ENCODE data around the gene CCL13.

Gene CCL13

GRCh38 chr17:34349751-34350150 is 6.5 kb upstream of the CCL13 start:
- POLR2A ChIA-PET = no interaction called here
- CTCF ChIA-PET = interaction anchor here (1.2 to 5.1 kb wide), 2 partner anchors 11 to 149 kb away, joined by 8 to 40 read pairs; partner anchors contain the start of gene CCL1

GRCh38 chr17:34351096-34351495 is 5.2 kb upstream of the CCL13 start:
- Histone ChIP-seq H3K36me3 (ENCODE audit: control insufficient read depth in 2 of 2, insufficient read depth in 1 of 2, low read length in 2 of 2) (no peaks in the 10 kb centered on the region), H3K9me3 (ENCODE audit: control insufficient read depth, insufficient read depth, low read depth, low read length) (no peaks in the 10 kb centered on the region), H3K4me1 (ENCODE audit: control insufficient read depth, insufficient read depth, low read length) (no peaks in the 10 kb centered on the region), H3K27ac (ENCODE audit: extremely low read depth, low read depth, low read length) (no peak overlapping the region), H3K4me3 (ENCODE audit: low read depth, low read length) (no peak overlapping the region)
- TF ChIP-seq TSHZ1 (tag by site-specific recombination; IDR thresholded peaks at IDR 0.05; ENCODE audit: borderline replicate concordance) (no peak), ZXDB (tag by site-specific recombination; IDR thresholded peaks at IDR 0.05) (no peak), ZNF76 (tag by site-specific recombination; IDR thresholded peaks at IDR 0.05; ENCODE audit: borderline replicate concordance, low read depth) (no peak), ZNF394 (tag by site-specific recombination; IDR thresholded peaks at IDR 0.05; ENCODE audit: borderline replicate concordance) (no peak), ZNF19 (tag by site-specific recombination; IDR thresholded peaks at IDR 0.05; ENCODE audit: low read depth) (no peak), ZBTB26 (tag by site-specific recombination; optimal IDR thresholded peaks at IDR 0.05) (no peak), ZNF843 (tag by site-specific recombination; IDR thresholded peaks at IDR 0.05) (no peak), PRDM4 (tag by site-specific recombination; IDR thresholded peaks at IDR 0.05) (no peak), ZNF560 (tag by site-specific recombination; IDR thresholded peaks at IDR 0.05; ENCODE audit: borderline replicate concordance) (no peak), MYNN (tag by site-specific recombination; IDR thresholded peaks at IDR 0.05; ENCODE audit: borderline replicate concordance) (no peak), OVOL3 (tag by site-specific recombination; IDR thresholded peaks at IDR 0.05) (no peak), ZNF140 (tag by site-specific recombination; IDR thresholded peaks at IDR 0.05) (no peak), PRDM1 (tag by site-specific recombination; IDR thresholded peaks at IDR 0.05) (no peak), BCL11B (tag by site-specific recombination; IDR thresholded peaks at IDR 0.05; ENCODE audit: low read depth) (no peak)
- ChIA-PET POLR2A (no interaction called here), CTCF (interaction anchor here (1.2 to 5.1 kb wide), 2 partner anchors 10 to 150 kb away, joined by 8 to 40 read pairs; partner anchors contain the start of gene CCL1)

More at GRCh38 chr17:34349751-34350150, 6.5 kb upstream of the CCL13 start:
- Histone ChIP-seq H3K9me3 (ENCODE audit: control insufficient read depth, insufficient read depth, low read depth, low read length) (no peaks in the 10 kb centered on the region), H3K4me1 (ENCODE audit: control insufficient read depth, insufficient read depth, low read length) (no peaks in the 10 kb centered on the region), H3K4me3 (ENCODE audit: low read depth, low read length) (no peak overlapping the region), H3K36me3 (ENCODE audit: control insufficient read depth in 2 of 2, insufficient read depth in 1 of 2, low read length in 2 of 2) (no peaks in the 10 kb centered on the region), H3K27ac (ENCODE audit: extremely low read depth, low read depth, low read length) (no peak overlapping the region)
- TF ChIP-seq, protein P1, sequence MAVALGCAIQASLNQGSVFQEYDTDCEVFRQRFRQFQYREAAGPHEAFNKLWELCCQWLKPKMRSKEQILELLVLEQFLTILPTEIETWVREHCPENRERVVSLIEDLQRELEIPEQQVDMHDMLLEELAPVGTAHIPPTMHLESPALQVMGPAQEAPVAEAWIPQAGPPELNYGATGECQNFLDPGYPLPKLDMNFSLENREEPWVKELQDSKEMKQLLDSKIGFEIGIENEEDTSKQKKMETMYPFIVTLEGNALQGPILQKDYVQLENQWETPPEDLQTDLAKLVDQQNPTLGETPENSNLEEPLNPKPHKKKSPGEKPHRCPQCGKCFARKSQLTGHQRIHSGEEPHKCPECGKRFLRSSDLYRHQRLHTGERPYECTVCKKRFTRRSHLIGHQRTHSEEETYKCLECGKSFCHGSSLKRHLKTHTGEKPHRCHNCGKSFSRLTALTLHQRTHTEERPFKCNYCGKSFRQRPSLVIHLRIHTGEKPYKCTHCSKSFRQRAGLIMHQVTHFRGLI (tag by site-specific recombination; IDR thresholded peaks at IDR 0.05) = no peak

All from HEK293 (cell line).